Measurements from ENCODE around the gene FMN1.

DNA sequence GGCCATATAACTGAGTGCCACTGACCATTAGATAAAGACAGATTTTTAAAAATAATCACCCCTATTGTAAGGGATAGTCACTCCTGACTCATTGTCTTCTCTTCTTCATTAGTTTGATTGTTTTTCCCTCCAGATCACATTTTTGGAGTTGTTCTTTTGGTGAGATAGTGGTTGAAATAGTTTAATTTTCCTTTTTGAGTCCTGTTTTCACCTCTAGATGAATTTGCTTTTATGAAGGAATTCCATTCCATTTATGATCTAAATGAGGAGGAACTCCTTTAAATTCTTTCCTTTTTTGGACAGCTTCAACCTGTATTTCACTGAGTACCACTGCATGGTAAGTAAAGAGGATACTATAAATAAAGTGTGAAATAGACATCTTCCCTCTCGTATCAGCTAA lies 364.3 kb downstream of the FMN1 start:
- TF ChIP-seq, protein P1, sequence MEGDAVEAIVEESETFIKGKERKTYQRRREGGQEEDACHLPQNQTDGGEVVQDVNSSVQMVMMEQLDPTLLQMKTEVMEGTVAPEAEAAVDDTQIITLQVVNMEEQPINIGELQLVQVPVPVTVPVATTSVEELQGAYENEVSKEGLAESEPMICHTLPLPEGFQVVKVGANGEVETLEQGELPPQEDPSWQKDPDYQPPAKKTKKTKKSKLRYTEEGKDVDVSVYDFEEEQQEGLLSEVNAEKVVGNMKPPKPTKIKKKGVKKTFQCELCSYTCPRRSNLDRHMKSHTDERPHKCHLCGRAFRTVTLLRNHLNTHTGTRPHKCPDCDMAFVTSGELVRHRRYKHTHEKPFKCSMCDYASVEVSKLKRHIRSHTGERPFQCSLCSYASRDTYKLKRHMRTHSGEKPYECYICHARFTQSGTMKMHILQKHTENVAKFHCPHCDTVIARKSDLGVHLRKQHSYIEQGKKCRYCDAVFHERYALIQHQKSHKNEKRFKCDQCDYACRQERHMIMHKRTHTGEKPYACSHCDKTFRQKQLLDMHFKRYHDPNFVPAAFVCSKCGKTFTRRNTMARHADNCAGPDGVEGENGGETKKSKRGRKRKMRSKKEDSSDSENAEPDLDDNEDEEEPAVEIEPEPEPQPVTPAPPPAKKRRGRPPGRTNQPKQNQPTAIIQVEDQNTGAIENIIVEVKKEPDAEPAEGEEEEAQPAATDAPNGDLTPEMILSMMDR (IDR thresholded peaks at IDR 0.05 in 8 of 11, conservative IDR thresholded peaks at IDR 0.05 in 3 of 11), result no peak
- no peak for TF ChIP-seq POLR2A (IDR thresholded peaks at IDR 0.05)
- no peak for TF ChIP-seq POLR2AphosphoS5 (IDR thresholded peaks at IDR 0.05)
